RKO (cell line): ENCODE data around the gene HNF4A.

Experiments
- DNase-seq: peaks from one replicate; pipeline ENCODE4 v3.0.0-alpha.2; 2016; ENCODE audit warnings: low spot score

HNF4A gene

DNA sequence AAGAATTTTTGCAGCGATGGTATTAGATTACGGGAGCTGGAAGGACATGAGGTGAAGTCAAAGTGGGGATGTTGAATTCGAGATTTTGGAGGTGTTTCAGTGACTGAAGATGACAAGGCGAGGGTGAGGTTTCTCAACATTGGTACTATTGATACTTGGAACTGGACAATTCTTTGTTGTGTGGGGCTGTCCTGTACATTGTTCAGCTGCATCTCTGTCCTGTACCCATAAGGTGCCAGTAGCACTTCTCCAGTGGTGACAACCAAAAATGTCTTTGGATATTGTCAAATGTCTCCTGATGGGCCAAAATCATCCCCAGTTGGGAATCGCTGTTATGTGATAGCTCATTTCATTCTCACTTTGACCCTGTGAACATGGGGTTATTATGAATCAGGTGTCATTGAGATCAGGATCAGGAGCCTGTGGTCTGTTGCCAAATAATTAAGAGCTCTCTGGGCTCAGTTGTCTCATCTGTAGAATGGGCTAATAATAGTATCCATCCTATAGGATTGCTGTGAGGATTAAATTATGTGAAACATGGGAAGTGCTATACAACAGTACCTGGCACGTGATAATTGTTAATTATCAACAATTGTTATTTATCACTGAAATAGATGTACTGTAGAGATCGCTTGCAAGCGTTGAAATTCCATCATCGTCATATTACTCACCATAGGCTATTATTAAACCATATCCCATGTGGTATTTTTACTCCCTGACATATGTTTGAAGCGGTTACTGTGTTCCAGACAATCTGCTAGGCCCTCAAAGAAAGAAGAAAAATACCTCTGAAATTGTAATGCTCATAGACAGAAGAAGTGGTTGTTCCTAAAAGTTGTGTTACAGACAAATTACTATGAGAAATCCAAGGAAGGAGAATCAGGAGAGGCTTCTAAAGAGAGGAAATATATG lies 71.6 kb downstream of the HNF4A start:
- DNase-seq = no peak

DNA sequence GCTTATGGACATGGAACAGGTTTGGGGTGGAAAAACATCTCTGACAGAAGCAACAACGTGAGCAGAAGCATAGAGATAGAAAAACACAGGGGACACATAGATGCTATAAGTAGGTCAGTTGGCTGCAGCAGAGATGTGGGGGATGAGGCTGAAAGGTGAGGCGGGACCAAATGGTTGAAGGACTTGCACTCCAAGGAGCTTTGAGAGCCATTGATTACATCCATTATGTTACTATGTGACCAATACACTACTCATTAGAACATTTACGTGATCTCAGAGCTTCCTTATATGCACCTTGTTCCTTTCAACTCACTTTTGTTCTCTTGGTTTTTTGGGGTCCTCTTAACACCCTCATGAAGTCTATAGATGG lies 72.3 kb downstream of the HNF4A start:
- DNase-seq = no peak

DNA sequence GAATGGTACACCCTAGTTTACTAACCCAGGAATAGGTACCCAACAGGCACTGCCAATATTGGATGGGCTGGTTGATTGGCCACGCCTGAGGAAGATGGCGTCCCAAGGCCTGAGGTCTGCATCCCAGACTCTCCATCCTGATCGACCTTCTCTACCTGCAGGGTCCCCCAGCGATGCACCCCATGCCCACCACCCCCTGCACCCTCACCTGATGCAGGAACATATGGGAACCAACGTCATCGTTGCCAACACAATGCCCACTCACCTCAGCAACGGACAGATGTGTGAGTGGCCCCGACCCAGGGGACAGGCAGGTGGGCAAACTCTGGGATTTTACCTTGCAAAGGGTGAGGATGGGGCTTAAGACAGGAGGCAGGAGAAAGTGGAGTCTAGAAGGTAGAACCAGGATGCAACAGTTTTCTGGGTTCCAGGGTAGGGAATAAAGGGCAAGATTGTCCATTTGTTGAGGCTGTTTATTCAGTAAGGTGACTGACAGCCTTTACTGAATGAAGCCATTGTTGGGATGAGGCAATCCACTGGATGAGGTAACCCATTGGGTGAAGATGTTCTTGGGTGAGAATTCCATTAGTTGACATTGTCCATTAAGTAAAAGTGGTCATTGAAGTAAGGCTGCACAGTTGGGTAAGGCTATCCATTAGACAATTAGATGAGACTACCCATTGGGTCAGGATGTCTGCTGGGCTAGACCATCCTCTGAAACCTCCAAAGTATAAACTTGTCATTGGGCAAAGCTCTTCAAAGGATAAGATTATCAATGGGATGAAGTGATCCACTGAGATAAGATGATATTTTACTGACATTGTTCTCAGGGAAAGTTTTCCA lies 72.9 kb downstream of the HNF4A start:
- DNase-seq = no peak

DNA sequence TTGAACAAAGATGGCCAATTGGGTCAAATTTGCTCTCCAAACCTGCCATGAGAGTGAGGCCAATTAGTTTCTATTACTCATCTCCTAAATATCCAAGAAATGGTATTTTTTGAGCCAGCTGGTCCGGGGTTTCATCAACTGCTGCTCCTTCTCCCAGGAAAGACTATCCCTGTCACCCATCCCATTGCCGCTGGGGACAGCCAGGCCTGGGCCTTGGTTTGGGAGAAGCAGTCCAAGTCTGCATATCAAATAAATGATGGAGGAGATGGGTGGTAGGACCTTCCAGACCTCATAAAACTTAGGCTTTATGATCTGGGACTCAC lies 73.5 kb downstream of the HNF4A start:
- DNase-seq = no peak

DNA sequence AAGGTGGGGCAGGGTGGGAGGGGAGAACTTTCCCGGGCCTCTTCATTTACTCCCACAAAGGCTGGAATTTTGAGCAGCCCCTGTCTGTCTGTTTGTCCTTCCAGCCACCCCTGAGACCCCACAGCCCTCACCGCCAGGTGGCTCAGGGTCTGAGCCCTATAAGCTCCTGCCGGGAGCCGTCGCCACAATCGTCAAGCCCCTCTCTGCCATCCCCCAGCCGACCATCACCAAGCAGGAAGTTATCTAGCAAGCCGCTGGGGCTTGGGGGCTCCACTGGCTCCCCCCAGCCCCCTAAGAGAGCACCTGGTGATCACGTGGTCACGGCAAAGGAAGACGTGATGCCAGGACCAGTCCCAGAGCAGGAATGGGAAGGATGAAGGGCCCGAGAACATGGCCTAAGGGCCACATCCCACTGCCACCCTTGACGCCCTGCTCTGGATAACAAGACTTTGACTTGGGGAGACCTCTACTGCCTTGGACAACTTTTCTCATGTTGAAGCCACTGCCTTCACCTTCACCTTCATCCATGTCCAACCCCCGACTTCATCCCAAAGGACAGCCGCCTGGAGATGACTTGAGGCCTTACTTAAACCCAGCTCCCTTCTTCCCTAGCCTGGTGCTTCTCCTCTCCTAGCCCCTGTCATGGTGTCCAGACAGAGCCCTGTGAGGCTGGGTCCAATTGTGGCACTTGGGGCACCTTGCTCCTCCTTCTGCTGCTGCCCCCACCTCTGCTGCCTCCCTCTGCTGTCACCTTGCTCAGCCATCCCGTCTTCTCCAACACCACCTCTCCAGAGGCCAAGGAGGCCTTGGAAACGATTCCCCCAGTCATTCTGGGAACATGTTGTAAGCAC lies 74.1 kb downstream of the HNF4A start:
- no peak for DNase-seq

DNA sequence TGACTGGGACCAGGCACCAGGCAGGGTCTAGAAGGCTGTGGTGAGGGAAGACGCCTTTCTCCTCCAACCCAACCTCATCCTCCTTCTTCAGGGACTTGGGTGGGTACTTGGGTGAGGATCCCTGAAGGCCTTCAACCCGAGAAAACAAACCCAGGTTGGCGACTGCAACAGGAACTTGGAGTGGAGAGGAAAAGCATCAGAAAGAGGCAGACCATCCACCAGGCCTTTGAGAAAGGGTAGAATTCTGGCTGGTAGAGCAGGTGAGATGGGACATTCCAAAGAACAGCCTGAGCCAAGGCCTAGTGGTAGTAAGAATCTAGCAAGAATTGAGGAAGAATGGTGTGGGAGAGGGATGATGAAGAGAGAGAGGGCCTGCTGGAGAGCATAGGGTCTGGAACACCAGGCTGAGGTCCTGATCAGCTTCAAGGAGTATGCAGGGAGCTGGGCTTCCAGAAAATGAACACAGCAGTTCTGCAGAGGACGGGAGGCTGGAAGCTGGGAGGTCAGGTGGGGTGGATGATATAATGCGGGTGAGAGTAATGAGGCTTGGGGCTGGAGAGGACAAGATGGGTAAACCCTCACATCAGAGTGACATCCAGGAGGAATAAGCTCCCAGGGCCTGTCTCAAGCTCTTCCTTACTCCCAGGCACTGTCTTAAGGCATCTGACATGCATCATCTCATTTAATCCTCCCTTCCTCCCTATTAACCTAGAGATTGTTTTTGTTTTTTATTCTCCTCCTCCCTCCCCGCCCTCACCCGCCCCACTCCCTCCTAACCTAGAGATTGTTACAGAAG lies 75.0 kb downstream of the HNF4A start:
- no peak for DNase-seq

DNA sequence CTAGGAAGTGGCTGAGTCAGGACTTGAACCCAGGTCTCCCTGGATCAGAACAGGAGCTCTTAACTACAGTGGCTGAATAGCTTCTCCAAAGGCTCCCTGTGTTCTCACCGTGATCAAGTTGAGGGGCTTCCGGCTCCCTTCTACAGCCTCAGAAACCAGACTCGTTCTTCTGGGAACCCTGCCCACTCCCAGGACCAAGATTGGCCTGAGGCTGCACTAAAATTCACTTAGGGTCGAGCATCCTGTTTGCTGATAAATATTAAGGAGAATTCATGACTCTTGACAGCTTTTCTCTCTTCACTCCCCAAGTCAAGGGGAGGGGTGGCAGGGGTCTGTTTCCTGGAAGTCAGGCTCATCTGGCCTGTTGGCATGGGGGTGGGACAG lies 75.6 kb downstream of the HNF4A start:
- DNase-seq = no peak

DNA sequence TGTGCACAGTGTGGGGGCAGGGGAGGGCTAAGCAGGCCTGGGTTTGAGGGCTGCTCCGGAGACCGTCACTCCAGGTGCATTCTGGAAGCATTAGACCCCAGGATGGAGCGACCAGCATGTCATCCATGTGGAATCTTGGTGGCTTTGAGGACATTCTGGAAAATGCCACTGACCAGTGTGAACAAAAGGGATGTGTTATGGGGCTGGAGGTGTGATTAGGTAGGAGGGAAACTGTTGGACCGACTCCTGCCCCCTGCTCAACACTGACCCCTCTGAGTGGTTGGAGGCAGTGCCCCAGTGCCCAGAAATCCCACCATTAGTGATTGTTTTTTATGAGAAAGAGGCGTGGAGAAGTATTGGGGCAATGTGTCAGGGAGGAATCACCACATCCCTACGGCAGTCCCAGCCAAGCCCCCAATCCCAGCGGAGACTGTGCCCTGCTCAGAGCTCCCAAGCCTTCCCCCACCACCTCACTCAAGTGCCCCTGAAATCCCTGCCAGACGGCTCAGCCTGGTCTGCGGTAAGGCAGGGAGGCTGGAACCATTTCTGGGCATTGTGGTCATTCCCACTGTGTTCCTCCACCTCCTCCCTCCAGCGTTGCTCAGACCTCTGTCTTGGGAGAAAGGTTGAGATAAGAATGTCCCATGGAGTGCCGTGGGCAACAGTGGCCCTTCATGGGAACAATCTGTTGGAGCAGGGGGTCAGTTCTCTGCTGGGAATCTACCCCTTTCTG lies 76.2 kb downstream of the HNF4A start:
- no peak for DNase-seq

DNA sequence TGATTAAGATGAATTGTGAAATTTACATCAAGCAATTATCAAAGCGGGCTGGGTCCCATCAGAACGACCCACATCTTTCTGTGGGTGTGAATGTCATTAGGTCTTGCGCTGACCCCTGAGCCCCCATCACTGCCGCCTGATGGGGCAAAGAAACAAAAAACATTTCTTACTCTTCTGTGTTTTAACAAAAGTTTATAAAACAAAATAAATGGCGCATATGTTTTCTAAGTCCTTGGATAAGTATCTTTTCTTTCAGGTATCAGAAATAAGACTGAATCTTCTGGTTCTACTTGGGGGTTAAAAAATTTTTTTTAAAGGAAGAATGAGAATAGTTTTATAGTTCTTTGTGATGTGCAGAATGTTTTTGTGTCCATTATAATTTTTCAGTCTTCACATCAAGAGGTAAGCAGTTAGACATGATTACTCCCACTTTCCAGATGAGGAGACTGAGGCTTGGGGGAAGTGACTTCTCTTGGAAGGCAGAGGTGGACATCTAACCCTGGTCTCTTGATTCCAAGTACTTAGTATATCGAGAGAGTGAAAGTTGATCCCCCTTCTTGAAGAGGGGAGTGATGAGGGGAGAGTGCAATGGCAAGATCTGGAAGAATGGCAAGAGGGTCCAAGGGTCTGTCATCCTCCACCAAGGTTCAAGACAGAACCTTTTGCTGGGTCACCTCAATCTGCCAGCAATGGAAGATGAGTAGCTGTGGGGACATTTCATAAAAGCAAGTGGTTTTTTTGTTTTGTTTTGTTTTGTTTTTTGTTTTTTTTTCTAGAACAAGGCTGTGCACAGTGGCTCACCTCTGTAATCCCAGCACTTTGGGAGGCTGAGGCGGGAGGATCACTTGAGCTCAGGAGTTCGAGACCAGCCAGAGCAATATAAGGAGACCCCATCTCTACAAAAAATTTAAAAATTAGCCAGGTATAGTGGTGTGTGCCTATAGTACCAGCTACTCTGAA lies 77.4 kb downstream of the HNF4A start:
- no peak for DNase-seq

DNA sequence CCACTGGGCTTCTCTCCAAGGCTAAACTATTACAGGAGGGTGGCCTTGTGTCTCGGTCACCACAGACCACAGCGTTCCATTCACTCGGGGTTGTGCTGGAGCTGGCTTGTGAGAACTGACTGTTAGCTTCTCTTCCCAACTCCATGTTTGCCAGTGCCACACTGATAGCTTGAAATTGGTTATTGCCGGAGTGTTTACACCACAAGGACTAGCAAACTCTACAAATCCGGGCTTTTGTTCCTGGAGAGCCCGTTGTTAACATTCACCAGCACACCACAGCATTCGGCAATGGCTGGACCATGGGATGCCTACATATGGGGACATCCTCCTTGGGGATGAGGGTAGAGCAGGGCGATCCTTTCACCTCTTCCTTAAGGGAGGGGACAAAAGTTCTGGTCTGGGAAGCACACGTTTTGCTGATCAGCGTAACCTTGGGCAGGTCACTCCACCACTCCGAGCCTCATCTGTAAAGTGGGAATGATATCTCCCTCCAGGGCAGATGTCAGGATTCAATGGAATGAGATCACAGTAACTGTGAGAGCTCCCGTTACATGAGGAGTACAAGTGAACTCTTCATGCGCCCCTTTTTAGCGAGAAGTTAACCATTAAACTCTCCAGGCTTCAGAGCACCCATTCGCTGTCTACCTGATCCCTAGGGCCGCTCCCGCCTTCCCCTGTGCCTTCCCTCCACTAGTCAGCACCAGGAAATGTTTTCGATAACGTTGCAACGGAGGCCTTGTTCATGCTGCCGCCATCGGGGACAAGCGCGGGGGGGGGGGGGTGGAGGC lies 78.4 kb downstream of the HNF4A start:
- DNase-seq = no peak

DNA sequence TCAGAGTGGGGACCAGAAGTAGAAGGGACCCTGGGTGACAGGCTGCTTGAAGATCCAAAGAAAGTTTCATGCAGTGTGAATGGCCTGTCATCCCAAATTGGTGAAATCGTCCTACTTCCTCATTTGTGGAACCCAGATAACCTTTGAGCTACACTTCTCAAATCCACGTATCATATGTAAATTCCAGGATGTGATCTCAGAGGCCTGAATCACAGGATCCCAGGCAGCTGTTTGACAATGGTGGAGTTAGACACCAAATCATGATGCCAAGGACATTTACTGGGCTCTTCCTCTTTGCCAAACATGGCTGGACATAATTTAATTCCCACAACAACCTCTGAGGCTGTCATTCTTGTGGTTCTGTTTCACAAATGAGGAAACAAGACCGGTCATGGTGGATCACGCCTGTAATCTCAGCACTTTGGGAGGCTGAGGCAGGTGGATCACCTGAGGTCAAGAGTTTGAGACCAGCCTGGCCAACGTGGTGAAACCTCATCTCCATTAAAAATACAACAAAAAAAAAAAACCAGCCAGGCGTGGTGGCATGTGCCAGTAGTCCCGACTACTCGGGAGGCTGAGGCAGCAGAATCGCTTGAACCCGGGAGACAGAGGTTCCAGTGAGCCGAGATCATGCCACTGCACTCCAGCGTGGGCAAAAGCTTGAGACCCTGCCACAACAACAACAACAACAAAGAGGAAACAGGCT lies 80.3 kb downstream of the HNF4A start:
- no peak for DNase-seq

DNA sequence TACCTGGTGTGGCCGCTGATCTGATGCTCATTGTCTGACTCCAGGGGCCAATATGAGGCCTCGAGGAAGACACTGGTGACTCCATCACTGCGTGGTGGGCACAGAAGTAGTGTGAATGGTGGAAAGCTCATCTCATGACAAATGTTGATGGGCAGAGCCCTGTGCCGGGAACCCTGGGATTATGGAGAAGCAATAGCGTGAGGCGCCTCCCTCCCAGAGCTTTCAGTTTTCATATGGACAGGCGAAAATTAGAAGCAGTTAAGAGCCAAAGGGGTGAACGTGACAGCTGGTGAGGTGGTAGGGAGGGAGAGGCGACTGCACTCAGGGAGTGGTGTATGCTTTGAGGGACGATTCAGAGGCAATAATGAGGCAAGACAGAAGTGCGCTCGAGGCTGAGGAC lies 80.9 kb downstream of the HNF4A start:
- no peak for DNase-seq

DNA sequence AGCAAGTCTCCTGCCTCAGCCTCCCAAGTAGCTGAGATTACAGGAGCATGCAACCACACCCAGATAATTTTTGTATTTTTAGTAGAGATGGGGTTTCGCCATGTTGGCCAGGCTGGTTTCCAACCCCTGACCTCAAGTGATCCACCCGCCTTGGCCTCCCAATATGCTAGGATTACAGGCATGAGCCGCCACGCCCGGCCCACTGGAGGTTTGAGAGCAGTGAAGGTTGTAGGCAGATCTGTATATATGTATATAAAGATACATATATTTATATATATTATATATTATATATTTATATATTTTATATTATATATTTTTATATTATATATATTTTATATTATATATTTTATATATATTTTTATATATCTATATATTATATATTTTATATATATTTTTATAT lies 82.0 kb downstream of the HNF4A start:
- no peak for DNase-seq

DNA sequence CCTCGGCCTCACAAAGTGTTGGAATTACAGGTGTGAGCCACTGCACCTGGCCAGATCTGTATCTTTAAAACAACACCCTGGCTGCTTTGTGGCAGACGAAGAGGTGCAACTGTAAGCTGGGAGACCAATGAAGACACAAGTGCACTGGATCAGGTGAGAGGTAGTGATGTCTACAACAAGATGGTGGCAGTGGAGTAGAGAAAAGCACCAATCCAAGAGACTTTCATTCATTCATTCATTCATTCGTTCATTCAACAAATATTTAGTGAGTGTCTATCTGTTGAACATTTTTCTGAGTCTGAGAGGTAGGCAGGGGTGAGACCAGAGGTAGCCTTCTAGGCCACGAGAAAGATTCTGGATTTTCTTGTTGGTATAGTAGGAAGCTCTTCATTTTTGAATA lies 83.3 kb downstream of the HNF4A start:
- no peak for DNase-seq

DNA sequence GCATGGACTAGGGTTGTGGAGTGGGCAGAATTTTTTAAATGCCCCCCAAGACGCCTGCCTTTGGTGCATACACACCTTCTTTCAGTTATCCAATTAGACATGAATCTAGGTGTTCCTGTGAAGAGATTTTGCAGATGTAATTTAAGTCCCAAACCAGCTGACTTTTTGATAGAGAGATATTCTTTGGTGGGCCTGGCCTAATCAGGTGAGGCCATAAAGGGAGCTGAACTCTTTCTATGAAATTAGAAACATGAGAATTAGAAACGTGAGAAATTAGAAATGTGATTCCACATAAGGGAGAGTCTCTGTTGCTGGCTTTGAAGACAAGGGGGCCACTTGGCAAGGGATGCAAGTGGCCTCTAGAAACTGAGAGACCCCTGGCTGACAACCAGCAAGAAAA lies 83.8 kb downstream of the HNF4A start:
- no peak for DNase-seq

DNA sequence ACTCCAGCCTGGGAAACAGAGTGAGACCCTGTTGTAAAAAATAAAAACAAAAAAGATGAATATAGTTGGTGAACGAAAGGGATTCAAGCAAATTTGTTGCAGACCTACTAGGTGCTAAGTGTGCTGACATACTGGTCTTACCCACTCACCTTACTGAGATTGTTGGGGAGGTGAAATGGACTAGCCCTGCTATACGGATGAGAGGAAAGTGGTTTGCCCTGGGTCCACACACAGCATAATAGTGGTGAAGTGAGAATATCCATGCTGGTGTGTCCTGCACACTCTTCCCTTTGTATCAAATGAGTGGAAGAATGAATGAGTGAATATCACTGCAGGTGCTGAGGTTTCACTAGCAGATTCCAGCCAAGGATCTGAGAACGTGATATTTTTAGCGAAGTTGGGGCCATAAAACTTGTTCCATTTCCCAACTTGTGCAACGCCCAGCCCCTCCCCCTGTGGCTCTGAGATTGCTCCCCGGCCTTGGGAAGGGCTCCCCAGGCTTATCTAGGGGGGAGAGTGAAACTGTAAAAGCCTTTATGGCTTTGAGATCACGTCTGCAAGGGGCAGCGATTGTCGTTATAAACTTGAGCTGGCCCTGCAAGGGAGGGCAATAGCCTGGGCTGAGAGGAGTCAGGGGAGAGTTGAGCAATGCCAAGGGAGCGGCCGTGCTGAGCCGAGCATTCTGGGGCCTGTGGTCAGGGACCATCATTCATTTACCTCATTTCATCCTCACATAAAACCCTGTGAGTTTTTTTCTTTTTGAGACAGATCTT lies 87.0 kb downstream of the HNF4A start:
- DNase-seq = no peak
